Measurements from ENCODE around the gene KREMEN1. TPM values are rescaled to one million over a fixed set of nuclear protein-coding genes. Genes with fewer than 3 reads are reported as not detected.

KREMEN1 gene
- total RNA-seq, 2 donors from 2014 or later = 20.2 to 20.7 TPM

- TF ChIP-seq, protein P1, sequence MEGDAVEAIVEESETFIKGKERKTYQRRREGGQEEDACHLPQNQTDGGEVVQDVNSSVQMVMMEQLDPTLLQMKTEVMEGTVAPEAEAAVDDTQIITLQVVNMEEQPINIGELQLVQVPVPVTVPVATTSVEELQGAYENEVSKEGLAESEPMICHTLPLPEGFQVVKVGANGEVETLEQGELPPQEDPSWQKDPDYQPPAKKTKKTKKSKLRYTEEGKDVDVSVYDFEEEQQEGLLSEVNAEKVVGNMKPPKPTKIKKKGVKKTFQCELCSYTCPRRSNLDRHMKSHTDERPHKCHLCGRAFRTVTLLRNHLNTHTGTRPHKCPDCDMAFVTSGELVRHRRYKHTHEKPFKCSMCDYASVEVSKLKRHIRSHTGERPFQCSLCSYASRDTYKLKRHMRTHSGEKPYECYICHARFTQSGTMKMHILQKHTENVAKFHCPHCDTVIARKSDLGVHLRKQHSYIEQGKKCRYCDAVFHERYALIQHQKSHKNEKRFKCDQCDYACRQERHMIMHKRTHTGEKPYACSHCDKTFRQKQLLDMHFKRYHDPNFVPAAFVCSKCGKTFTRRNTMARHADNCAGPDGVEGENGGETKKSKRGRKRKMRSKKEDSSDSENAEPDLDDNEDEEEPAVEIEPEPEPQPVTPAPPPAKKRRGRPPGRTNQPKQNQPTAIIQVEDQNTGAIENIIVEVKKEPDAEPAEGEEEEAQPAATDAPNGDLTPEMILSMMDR (IDR thresholded peaks at IDR 0.05) = no peak
- no peaks in the 10 kb centered on the region for H3K9me3 ChIP-seq
These were observed 57.6 kb downstream of the KREMEN1 start for GRCh38 chr22:29130476-29130875.

GRCh38 chr22:29133603-29134133 is 60.8 kb downstream of the KREMEN1 start:
- intact Hi-C loops (cut with DNase I) = no loop called here
- Histone ChIP-seq H3K4me3 (no peak overlapping the region), H3K9ac (ENCODE audit: low read depth in 2 of 2, low read length in 2 of 2) (no peak overlapping the region), H3K27me3 (no peaks in the 10 kb centered on the region), H3K27ac (no peak overlapping the region), H3K36me3 (no peaks in the 10 kb centered on the region), H3K4me1 (no peaks in the 10 kb centered on the region), H3K9me3 (no peaks in the 10 kb centered on the region)
- TF ChIP-seq, protein P1 (IDR thresholded peaks at IDR 0.05) = no peak
- DNase-seq = no peak

More at GRCh38 chr22:29130476-29130875, 57.6 kb downstream of the KREMEN1 start:
- intact Hi-C loops (cut with DNase I) = no loop called here
- Histone ChIP-seq H3K9ac (ENCODE audit: low read depth in 2 of 2, low read length in 2 of 2) (no peak overlapping the region), H3K36me3 (no peaks in the 10 kb centered on the region), H3K27me3 (no peaks in the 10 kb centered on the region), H3K4me1 (no peaks in the 10 kb centered on the region), H3K4me3 (no peak overlapping the region), H3K27ac (no peak overlapping the region)
- no peak for DNase-seq

GRCh38 chr22:29134448-29134847 is 61.6 kb downstream of the KREMEN1 start:
- Histone ChIP-seq H3K4me3 (no peak overlapping the region), H3K36me3 (no peaks in the 10 kb centered on the region), H3K9ac (ENCODE audit: low read depth in 2 of 2, low read length in 2 of 2) (no peak overlapping the region), H3K9me3 (no peaks in the 10 kb centered on the region), H3K27ac (no peak overlapping the region), H3K27me3 (no peaks in the 10 kb centered on the region), H3K4me1 (no peaks in the 10 kb centered on the region)
- TF ChIP-seq, protein P1 (IDR thresholded peaks at IDR 0.05) = no peak
- no peak for DNase-seq
- intact Hi-C loops (cut with DNase I) = no loop called here

GRCh38 chr22:29136782-29137700 is 64.2 kb downstream of the KREMEN1 start:
- intact Hi-C loops (cut with DNase I) = no loop called here
- TF ChIP-seq, protein P1 (IDR thresholded peaks at IDR 0.05) = no peak
- no peaks in the 10 kb centered on the region for H3K27me3 ChIP-seq
- no peaks in the 10 kb centered on the region for H3K36me3 ChIP-seq
- no peak overlapping the region for H3K4me3 ChIP-seq
- no peak overlapping the region for H3K27ac ChIP-seq
- DNase-seq = no peak
- H3K9ac ChIP-seq (ENCODE audit: low read depth in 2 of 2, low read length in 2 of 2) = no peak overlapping the region
- H3K9me3 ChIP-seq = no peaks in the 10 kb centered on the region
- no peaks in the 10 kb centered on the region for H3K4me1 ChIP-seq

GRCh38 chr22:29138556-29139305 is 65.9 kb downstream of the KREMEN1 start:
- intact Hi-C loops (cut with DNase I) = no loop called here
- H3K27me3 ChIP-seq = no peaks in the 10 kb centered on the region
- H3K9me3 ChIP-seq = no peaks in the 10 kb centered on the region
- TF ChIP-seq, protein P1 (IDR thresholded peaks at IDR 0.05) = no peak
- H3K4me1 ChIP-seq = no peaks in the 10 kb centered on the region
- H3K4me3 ChIP-seq = no peak overlapping the region
- no peak overlapping the region for H3K27ac ChIP-seq
- no peak overlapping the region for H3K9ac ChIP-seq (ENCODE audit: low read depth in 2 of 2, low read length in 2 of 2)
- DNase-seq = no peak
- no peaks in the 10 kb centered on the region for H3K36me3 ChIP-seq
